GM19324 (cell line): Measurements from ENCODE around the gene ZNF524.
"Not testable (repeated sequence)": the region's sequence is repeated elsewhere in the genome, so short reads cannot be mapped to it uniquely, and the experiment has no call there.

Experiments used
- ATAC-seq: cut with Tn5 transposase; IDR thresholded peaks from one replicate; pipeline ENCODE4 v1.9.1; 2021; ENCODE audit warnings: mild to moderate bottlenecking, moderate library complexity; ENCODE audit not compliant: unreplicated experiment, low FRiP score

Gene ZNF524

DNA sequence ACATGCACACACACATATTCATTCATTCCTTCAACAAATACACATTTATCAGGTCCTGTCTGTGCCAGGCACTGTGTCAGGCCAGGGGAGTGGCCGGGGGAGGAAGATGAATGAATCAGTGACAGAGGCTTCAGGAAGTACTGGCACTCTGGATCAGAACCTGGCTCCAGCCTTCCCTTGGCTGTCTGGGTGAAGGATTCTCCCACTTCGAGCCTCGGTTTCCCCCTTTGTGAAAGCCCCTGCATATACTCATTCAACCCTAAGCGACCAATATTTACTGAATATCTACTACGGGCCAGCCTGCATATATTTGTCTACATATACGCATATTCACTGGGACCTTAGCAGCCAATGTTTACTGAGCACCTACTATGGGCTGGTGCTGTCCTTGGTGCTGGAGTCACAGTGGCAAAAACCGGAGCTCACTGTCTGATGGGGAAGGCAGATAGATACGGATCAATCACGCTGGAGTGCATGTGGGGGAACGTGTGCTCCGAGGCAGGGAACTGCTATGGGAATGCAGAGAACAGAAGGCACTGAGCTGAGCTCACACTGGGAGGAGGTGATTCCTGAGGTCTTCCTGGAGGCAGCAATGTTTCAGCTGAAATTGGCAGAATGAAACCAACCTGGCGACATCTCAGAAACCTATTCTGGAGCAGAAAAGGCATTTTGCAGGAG, 18.8 kb upstream of the ZNF524 start:
- ATAC-seq: no peak

DNA sequence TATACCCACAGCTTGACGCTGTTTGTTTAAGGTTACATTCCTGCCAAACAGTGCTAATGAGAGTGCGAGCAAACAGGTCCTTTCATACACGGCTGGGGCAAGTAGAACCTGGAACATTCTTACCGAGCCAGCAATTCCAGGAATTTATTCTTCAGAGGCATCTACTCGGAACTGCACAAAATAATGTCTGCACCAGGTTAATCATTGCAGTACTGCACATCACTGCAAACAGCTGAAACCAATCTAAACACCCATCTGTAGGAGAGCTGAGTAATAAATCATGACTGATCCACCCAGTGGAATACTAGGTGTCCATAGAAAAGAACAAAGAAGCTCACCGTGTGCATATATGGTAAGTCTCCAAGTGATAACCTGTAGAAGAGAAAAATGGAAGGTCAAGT, 18.3 kb upstream of the ZNF524 start:
- ATAC-seq: no peak

DNA sequence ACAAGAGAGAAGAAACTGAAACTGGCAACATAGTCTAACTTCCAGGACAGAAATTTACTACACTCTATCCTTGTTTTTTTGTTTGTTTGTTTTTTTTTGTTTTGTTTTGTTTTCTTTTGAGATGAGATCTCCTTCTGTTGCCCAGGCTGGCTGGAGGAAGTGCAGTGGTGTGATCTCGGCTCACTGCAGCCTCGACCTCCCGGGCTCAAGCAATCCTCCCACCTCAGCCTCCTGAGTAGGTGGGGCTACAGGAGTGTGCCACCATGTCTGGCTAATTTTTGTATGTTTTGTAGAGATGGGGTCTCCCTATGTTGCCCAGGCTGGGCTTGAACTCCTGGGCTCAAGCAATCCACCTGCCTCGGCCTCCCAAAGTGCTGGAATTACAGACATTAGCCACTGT, 17.8 kb upstream of the ZNF524 start:
- ATAC-seq: not testable (repeated sequence)

DNA sequence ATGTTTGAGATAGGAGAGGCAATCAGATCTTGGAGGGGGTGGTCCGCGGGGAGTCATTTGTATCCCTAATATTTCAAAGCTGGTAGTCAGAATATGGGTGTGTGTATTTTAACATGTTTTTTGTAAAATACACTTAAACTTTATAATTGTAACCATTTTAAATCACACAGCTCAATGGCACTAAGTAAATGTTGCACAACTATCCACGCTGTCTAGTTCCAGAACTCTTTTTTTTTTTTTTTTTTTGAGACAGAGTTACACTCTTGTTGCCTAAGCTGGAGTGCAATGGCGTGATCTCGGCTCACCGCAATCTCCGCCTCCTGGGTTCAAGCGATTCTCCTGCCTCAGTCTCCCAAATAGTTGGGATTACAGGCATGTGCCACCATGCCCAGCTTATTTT, 16.2 kb upstream of the ZNF524 start:
- not testable (repeated sequence) for ATAC-seq

DNA sequence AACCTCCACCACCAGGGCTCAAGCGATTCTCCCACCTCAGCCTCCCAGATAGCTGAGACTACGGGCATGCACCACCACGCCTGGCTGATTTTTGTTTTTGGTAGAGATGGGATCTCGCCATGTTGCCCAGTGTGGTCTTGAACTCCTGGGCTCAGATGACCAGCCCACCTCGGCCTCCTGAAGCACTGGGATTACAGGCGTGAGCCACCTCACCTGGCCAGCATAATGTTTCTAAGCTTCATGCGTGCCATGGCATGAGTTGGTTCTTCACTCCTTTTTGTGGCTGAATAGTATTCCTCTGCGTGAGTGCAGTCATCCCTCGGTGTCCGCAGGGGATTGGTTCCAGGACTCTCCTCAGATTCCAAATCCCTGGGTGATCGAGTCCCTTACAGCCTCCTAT, 15.2 kb upstream of the ZNF524 start:
- no peak for ATAC-seq

DNA sequence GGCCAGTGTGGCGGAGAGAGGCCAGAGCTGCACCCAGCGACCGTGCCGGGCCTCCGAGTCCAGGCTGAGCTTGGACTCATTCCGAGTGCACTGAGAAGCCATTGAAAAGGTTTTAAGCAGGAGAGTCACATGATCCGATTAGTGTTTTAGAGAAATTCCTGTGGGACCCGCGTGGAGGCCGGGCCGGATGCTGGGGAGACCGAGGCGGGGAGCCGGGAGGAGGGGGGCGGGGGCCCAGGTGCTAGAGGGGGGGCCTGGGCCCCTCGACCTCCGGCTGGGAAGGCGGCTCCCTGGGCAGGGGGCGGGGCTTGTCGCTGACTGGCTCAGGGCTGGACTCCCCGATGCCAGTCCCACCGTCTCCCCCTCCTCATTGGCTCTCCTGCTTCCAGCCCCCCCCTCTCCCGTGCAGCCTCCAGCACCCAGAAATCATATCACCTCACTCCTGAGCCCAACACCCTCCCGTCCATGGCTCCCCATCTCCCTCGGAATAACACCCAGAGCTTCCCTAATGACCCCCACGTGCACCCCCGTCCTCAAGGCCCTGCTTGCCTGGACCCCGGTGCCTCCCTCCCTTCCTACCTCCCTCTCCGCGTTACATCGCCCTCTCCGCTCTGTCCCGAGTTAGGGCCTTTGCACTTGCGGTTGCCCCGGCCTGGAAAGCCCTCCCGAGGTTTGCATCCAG, 14.3 kb upstream of the ZNF524 start:
- ATAC-seq: no peak

DNA sequence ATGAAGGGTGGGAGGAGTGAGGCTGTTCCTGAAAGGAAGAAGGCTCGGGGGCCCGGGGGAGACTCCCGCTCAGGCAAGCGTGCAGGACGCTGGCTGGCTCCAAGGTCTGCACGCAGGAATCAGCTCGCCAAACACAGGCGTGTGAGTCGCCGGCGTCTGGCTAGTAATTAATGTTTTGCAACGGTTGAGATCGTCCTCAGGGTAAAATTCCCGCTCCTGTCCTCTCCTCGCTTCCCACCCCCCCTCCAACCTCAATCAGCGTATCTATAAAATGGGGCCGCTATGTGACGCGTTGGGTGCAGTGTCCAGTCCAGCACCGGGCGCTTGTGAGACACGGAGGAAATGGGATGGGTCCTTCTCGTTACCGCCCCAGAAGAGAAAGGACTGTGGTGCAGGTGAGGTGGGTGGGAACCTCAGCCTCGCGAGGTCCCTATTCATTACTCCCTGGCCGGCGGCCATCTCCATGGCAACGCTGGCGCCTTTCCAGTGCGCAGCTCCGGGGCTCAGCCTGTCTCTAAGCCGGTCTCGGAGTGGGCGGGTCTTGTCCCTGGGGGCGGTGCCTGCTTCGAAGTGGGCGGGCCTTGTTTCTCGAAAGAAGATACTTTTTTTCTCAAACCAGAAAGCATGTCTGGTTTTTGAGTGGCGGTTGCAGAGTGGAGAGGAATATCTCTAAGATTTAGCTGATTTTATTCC, 13.0 kb upstream of the ZNF524 start:
- no peak for ATAC-seq

DNA sequence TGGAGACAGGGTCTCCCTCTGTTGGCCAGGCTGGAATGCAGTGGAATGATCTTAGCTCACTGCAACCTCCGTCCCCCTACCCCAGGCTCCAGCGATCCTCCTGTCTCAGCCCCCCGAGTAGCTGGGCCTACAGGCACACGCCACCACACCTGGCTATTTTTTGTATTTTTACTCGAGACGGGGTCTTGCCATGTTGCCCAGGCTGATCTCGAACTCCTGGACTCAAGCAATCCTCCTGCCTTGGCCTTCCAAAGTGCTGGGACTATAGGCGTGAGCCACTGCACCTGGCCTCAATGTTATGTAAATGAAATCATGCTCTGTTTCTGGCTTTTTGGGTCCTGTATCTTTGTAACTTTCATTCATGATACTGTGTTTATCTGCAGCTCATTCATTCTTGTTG, 11.3 kb upstream of the ZNF524 start:
- ATAC-seq: no peak

DNA sequence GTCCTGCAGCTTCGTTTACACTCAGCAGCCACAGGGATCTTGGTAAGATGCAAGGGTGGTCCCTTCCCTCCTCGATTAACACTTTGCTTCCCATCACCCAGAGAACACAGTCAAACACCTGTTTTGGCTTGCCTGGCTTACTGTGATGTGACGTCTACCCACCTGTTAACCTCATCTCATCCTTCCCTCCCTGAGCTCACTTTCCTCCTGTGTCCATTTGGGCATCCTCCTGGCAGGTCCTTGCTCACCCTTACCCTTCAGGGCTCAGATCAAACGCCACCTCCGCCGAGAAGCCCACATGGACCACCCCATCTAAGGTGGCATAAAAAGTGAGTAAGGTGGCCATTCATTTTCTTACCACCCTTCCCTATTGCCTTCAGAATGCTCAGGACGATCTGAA, 10.0 kb upstream of the ZNF524 start:
- no peak for ATAC-seq

DNA sequence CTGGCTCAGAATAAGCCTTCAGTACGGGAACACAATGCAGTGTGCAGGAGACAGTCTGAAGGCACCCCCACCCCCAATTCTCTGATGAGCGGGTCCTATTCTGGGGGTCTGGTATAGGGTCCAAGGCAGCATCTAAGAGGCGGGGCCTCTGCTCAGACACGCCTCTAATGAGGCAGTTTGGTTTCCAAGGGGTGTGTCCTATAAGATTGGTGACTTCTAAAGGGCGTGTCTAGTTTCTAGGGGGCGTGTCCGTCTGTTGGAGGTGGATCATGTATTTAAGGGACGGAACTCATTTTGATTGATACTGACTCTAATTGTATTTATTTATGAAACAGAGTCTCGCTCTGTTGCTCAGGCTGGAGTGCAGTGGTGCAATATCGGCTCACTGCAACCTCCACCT, 9.5 kb upstream of the ZNF524 start:
- no peak for ATAC-seq

DNA sequence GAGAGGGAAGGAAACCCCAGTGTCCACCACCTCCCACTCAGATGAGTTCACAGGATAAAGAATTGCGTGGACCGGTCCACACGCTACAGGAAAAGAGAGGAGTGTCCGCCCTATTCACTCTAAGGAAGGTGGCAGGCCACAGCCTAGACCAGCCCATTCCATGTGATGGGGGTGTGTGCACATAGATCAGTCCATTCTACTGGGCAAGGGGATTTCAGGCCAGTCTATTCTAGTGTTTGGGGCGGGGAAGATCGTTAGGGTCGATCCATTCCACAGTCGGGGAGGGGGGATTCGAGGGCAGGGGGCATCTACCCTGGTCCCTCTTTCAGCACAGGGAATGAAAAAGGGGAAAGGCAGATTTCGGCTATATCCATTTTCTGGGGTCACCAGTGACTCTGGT, 8.5 kb upstream of the ZNF524 start:
- ATAC-seq: no peak

DNA sequence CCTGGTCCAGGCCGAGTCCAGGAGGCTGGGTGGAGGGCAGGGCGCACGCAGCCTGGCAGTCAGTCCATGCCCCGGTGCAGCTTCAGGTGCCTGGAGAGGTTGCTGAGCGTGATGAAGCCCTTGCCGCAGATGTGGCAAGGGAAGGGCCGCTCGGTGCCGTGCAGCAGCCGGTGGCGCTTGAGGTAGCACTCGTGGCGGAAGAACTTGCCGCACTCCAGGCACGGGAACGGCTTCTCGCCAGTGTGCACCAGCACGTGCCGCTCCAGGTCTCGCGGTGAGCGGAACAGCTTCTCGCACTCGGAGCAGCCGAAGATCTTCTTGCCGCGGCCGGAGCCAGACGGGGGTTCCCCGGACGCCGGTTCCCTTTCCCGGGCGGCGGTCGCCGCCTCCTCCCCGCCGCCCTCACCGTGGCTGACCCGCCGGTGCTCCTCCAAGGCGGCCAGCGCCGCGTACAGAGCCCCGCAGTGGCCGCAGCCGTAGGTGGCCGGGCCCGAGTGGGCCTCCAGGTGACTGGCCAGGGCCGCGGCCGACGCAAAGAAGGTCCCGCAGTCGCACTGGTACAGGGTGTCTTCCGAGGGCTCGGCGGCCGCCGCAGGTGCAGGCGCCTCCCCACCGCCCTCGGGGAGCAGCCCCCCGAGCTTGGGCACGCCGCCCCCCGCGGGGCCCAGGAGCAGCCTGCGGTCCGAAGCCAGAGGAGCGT, 7.5 kb upstream of the ZNF524 start:
- no peak for ATAC-seq

DNA sequence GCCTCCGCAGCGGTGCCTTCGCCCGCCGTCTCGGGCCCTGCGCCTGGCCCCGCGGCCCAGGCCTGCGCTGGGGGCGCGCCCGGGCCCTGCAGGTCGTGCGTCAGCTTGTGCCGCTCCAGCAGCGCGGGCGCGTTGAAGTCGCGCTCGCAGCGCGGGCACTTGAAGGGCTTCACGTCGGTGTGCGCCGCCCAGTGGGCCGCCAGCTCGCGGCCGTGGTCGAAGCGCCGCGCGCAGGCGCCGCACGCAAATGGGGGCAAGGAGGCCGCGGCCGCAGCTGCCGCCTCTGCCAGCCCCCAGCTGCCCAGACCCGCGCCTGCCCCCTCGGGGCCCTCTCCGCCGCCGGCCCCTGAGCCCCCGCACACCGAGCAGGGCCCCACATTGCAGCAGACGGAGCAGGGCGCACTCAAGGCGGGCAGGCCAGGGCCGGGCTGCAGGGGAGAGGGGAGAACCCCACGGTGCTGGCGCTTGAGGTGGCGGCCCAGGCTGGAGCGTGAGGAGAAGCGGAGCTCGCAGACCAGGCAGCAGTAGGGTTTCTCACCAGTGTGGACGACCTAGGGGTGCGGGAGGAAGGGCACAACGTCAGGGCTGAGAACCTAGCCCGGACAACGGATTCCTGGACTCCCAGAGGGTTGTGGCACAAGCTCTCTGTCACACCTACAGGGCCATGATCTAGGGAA, 6.9 kb upstream of the ZNF524 start:
- ATAC-seq: no peak

DNA sequence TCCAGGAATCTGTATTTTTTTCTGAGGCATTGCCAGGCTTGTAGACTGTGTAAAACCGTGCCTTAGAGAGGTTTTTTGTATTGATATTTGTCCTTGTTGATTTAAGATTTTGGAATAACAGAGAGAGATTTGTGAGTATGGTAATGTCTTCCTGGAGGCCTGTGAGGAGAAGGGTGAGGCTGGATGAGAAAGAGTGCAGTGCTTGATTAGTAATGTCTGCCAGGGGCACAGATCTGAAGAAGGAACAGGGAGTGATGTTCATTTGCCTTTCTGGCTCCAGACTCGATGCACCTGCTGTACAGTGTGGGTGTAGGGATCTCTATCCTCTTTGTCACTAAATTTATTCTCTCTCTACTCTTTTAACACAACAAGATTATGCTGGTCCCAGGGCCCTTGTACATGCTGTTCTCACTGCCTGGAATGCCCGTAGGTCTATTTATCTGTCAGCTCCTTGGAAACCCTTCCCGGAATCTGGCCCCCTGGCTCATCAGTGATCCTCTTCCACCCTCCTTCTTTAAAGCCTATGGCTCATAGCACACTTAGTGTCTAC, 5.0 kb upstream of the ZNF524 start:
- no peak for ATAC-seq

DNA sequence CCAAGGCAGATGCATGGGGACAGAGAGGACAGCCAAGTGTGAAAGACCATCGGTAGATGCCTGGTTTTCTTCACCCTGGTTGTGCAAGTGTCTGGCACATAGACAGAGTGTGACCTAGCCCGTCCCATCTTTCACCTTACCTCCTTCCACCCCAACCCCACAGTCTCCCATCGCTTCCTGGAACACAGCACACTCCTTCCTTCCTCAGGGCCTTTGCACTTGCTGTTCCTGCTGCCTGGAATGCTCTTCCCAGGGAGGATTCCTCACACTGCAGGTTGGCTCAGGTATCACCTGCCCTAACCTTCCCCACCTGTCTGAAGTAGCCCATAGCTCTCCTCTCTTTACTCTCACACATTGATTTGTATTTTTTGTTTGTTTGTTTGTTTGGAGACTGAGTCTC, 3.8 kb upstream of the ZNF524 start:
- no peak for ATAC-seq

DNA sequence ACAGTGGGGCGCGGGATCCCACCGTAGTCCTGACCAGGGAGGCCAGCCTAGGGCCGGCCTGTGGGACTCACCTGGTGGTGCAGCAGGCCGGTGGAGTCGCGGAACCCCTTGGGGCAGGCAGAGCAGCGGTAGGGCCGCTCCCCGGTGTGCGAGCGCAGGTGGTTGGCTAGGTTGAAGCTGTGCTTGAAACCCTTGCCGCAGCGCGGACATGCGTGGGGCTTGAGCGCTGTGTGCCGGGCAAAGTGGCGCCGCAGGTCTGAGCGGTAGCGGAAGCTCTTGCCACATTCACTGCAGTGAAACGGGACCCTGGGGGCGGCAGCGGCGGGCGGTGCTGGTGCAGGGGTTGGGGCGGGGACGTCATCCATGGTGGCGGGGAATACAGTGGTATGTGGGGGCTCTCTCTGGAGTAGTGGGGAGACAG, 2.6 kb upstream of the ZNF524 start:
- ATAC-seq: no peak

DNA sequence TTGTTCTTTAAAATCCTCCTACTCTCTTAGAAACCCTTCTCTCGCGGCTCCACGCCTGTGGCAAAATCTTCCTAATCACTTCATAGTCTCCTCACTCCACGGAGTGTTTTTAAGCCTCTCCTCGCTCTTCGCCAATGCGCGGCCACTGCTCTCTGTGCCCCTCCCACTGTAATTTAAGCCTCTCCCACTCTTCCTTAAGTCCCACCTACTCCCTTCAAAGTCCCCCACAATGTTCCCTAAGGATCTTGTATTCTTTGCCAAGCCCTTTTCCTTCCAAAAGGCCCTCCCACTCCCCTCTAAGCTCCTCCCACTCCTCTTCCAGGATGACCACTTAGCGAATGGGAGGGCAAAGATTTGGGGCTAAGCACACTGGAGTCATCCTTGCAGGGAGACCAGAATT, 2.1 kb upstream of the ZNF524 start:
- ATAC-seq: no peak

DNA sequence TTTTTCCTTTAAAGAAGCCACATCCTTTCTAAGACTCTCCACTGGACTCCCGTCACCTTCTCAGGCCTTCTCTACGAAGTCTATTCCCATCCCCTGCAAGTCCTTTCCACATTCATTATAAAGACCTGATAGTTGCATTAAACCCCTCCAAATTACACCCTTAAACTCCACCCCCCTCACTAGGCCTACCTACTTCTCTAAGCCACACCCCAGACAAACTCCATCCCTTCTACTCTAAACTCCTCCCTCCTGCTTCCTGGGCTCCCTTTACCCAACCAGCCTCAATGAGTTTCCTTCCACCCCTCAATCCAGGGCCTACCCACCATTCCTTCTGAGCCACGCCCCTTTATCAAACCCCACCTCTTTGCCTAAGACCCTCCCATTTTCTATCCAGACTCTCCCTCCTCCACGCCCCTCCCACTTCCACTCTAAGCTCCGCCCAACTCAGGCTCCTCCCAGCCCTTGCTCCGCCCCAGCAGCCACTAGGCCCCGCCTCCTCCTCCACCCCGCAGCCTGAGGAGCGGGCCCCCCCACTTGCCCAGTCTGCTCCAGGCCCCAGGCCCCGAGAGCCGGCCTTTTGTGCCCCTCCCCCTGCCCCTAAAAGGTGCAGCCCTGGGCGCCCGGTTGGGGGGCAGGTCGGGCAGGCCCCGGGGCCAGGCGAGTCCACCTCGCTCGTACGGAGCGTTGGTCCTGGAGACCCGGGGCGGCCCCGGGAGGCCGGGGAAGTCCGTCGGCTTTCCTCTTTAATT, 1.2 kb upstream of the ZNF524 start:
- ATAC-seq: peak; percentile 36

DNA sequence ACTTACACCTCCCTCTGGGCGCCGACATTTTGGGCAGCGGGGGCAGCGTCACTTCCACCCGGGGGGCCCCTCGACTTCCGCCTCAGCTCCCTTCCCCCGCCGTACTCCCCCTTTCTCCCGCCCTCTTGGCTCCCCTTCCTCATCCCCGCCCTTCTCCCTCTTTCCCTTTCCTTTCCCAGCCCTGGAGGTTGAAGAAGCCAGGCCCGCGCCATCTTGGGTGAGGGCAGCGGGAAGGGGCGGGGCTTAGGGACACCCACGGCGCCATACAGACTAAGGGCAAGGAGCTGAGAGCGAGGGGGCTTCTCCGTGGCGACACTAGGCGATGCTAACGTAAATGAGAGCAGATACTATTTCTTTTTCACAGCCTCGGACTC, 633 bp upstream of the ZNF524 start, which contains the start of gene FIZ1:
TSS of gene FIZ1 (minus strand) at position 50 of the 374 bp plus-strand sequence. CDS start 1,652 bp downstream, outside the sequence.
- ATAC-seq: peak; percentile 61

DNA sequence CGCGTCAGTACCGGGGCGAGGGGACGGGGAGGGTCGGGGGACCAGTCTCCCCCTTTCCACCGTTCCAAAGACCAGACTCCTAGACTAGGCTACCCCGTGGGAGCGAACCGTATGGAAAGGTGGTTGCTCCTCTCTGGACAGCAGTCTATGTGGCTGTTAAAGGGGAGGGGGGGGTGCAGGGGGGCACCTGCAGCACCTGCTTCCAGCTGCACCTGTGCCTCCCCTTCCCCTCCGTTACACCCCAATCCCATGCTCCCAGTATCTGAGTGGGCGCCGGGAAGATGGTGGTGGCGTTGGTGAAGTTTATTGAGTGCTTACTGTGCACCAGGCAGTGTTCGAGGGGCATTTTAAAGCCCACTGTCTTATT, 557 bp downstream of the ZNF524 start:
- ATAC-seq: no peak
